Naive thymus-derived CD8-positive, alpha-beta T cell (primary cell): Measurements from ENCODE around the gene ZNF599. TPM values are rescaled to one million over a fixed set of nuclear protein-coding genes. Genes with fewer than 3 reads are reported as not detected.
A peak's percentile ranks its signal among the peaks of the same experiment; 100 is the strongest.

ENCODE experiments used
- ATAC-seq, 2 donors: fragments of 150-1000 bp; cut with Tn5 transposase in 1 of 2; sonication (Bioruptor Pico), chemical (Tn5 transposase) in 1 of 2; 1 replicate in 1 of 2; 2 replicates in 1 of 2; pipeline ENCODE4 v1.10.0; 2021; ENCODE audit warnings: mild to moderate bottlenecking in 2 of 2, moderate library complexity in 2 of 2
- POLR2A ChIA-PET: fragments of 350-600 bp; sonication (Branson Sonifier 250); formaldehyde crosslinking; loops from one replicate; lab custom pipeline; 2021; ENCODE audit warnings: antibody characterized with exemption; lab: Charles Lee
- DNase-seq, 10 donors: peaks; one replicate each; pipeline versions ENCODE4 v3.0.0 to v3.0.0-alpha.2; 2020 to 2022
- H3K27ac Mint-ChIP-seq, 10 donors: one replicate each; pipeline ENCODE4 v1.8.0; 2020 to 2022; ENCODE audit warnings: mild to moderate bottlenecking in 10 of 10, mixed read lengths in 10 of 10, moderate library complexity in 4 of 10, inconsistent platforms in 1 of 10
- H3K27me3 Mint-ChIP-seq, 5 donors: one replicate each; pipeline ENCODE4 v1.8.0; 2021 to 2022; ENCODE audit warnings: mixed read lengths in 5 of 5
- H3K36me3 Mint-ChIP-seq, 3 donors: one replicate each; pipeline ENCODE4 v1.8.0; 2020 to 2022; ENCODE audit warnings: mixed read lengths in 3 of 3, mild to moderate bottlenecking in 2 of 3, inconsistent platforms in 1 of 3
- H3K4me1 Mint-ChIP-seq, 4 donors: one replicate each; pipeline ENCODE4 v1.8.0; 2021 to 2022; ENCODE audit warnings: mixed read lengths in 4 of 4
- H3K4me3 Mint-ChIP-seq, 10 donors: one replicate each; pipeline ENCODE4 v1.8.0; 2020 to 2022; ENCODE audit warnings: mild to moderate bottlenecking in 10 of 10, mixed read lengths in 10 of 10, moderate library complexity in 6 of 10, inconsistent platforms in 1 of 10
- H3K9me3 Mint-ChIP-seq, 9 donors: one replicate each; pipeline ENCODE4 v1.8.0; 2020 to 2022; ENCODE audit warnings: mixed read lengths in 9 of 9, mild to moderate bottlenecking in 3 of 9, inconsistent platforms in 1 of 9, moderate library complexity in 1 of 9
- polyA plus RNA-seq, 3 donors: library from polyadenylated mRNA; unstranded; fragments of 300-500 nt; fragmentation: Illumina TruSeq; gene quantifications; one replicate each; pipeline ENCODE4 v1.2.3, GENCODE V29; 2021
- total RNA-seq, 8 experiments: library from RNA in 2 of 8; stranded (reverse) in 2 of 8; gene quantifications; one replicate each; pipeline ENCODE4 v1.2.3 and lab custom pipeline; 2021 to 2026

Gene ZNF599
- total and polyA plus RNA-seq, 5 experiments from 2014 or later, result 8.6 to 11.3 (median 9.5) TPM

- Mint-ChIP-seq H3K4me3 (no peak overlapping the region), H3K4me1 (peaks cover 0 to 2% (median 0%) of the 10 kb centered on the region in 4 donors)
- POLR2A ChIA-PET, result no interaction called here
These were observed 14.2 kb upstream of the ZNF599 start for GRCh38 chr19:34787059-34787824.

DNA sequence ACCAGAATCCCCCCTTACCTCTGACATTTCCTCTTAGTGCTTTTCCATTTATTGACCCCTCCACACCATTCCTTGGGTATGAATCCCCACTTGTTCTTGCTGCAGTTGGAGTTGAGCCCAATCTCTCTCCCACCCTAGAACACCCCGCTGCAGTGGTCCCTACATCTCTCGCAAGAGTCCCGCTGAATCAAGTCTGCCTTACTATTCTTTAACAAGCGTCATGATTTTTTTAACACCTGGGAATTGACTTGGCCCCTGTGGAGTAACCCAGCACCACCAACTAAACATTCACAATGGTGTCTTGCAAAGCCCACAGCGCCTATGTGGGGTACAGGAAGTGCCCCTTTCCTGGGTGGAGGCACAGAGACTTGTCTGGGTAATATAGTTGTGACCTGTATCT is 13.2 kb upstream of the ZNF599 start:
- Mint-ChIP-seq H3K36me3 (peaks cover 7 to 24% (median 13%) of the 10 kb centered on the region in 3 donors), H3K27ac (no peak overlapping the region), H3K4me1 (peaks cover 0 to 2% (median 0%) of the 10 kb centered on the region in 4 donors), H3K4me3 (no peak overlapping the region), H3K9me3 (peaks cover 0 to 16% (median 0%) of the 10 kb centered on the region in 9 donors), H3K27me3 (peaks cover 0 to 1% (median 0%) of the 10 kb centered on the region in 5 donors)
- DNase-seq, result no peak
- POLR2A ChIA-PET, result no interaction called here
- no peak for ATAC-seq

More at GRCh38 chr19:34787059-34787824, 14.2 kb upstream of the ZNF599 start:
- no peak overlapping the region for H3K27ac Mint-ChIP-seq
- H3K27me3 Mint-ChIP-seq, result peaks cover 0 to 1% (median 0%) of the 10 kb centered on the region in 5 donors
- ATAC-seq (no peak), DNase-seq (no peak)
- peaks cover 7 to 28% (median 13%) of the 10 kb centered on the region in 3 donors for H3K36me3 Mint-ChIP-seq
- peaks cover 0 to 16% (median 0%) of the 10 kb centered on the region in 9 donors for H3K9me3 Mint-ChIP-seq

- ATAC-seq (no peak), DNase-seq (no peak)
- Mint-ChIP-seq H3K27ac (no peak overlapping the region), H3K9me3 (peaks cover 0 to 19% (median 5%) of the 10 kb centered on the region in 9 donors), H3K4me3 (no peak overlapping the region), H3K36me3 (peaks cover 5 to 15% (median 7%) of the 10 kb centered on the region in 3 donors), H3K4me1 (peaks cover 0 to 2% (median 0%) of the 10 kb centered on the region in 4 donors), H3K27me3 (peaks cover 0 to 8% (median 1%) of the 10 kb centered on the region in 5 donors)
- POLR2A ChIA-PET, result no interaction called here
These were observed 6.6 kb upstream of the ZNF599 start for GRCh38 chr19:34779652-34780051.

DNA sequence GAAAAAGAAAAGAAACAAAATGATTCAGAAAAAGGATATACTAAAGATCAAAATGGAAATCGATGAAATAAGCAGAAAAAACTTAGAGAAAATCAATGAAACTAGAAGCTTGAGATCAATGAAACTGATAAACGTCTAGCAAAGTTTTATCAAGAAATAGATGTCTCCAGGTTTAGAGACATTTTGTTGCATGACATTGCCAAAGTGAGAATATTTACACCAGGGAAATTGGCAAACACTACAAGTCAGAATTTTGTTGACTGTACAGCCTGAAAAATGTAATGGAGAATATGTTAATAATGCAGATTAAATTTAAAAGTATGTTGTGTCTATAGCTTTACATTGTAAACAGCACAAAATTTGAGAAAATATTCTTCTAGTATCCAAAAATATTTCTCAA is 5.3 kb upstream of the ZNF599 start:
- Mint-ChIP-seq H3K4me3 (no peak overlapping the region), H3K27me3 (peaks cover 0 to 11% (median 1%) of the 10 kb centered on the region in 5 donors), H3K4me1 (peaks cover 0 to 3% (median 2%) of the 10 kb centered on the region in 4 donors), H3K36me3 (peaks cover 0 to 4% (median 0%) of the 10 kb centered on the region in 3 donors), H3K27ac (no peak overlapping the region), H3K9me3 (peaks cover 0 to 13% (median 5%) of the 10 kb centered on the region in 9 donors)
- no peak for ATAC-seq
- POLR2A ChIA-PET, result no interaction called here
- no peak for DNase-seq

GRCh38 chr19:34774857-34775256 is 1.8 kb upstream of the ZNF599 start:
- H3K27me3 Mint-ChIP-seq, result peaks cover 0 to 11% (median 1%) of the 10 kb centered on the region in 5 donors
- ATAC-seq (no peak), DNase-seq (no peak)
- POLR2A ChIA-PET, result interaction anchor here (0.6 kb wide), 1 partner anchor 17 kb away, joined by 4 read pairs; no protein-coding TSS in a partner anchor
- H3K27ac Mint-ChIP-seq, result no peak overlapping the region
- peaks cover 0 to 13% (median 3%) of the 10 kb centered on the region in 9 donors for H3K9me3 Mint-ChIP-seq
- peaks cover 0 to 8% (median 2%) of the 10 kb centered on the region in 3 donors for H3K36me3 Mint-ChIP-seq
- H3K4me1 Mint-ChIP-seq, result peaks cover 12 to 20% (median 19%) of the 10 kb centered on the region in 4 donors
- no peak overlapping the region for H3K4me3 Mint-ChIP-seq

DNA sequence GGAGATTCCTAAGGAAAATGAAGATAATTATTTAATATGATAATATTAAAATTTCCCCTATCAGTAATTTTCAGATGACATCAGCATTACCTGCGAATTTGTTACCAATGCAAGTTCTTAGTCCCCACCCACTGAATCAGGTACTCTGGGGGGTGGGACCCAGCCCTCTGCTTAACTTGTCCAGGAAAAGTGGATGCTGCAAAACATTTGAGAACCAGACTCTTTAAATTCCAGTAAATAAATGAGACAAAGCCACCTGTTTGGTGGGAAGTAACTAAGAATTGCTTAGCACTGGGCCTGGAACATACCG is 495 bp upstream of the ZNF599 start:
- peaks cover 0 to 15% (median 3%) of the 10 kb centered on the region in 9 donors for H3K9me3 Mint-ChIP-seq
- peak overlapping the region; percentile 88 to 99 (median 96) for H3K4me3 Mint-ChIP-seq
- H3K27me3 Mint-ChIP-seq, result peaks cover 0 to 11% (median 1%) of the 10 kb centered on the region in 5 donors
- DNase-seq (no peak), ATAC-seq (no peak)
- H3K4me1 Mint-ChIP-seq, result peaks cover 12 to 20% (median 19%) of the 10 kb centered on the region in 4 donors
- peak overlapping the region in 5 of 10 donors; percentile 71 to 98 (median 98) for H3K27ac Mint-ChIP-seq
- POLR2A ChIA-PET, result no interaction called here
- peaks cover 0 to 16% (median 4%) of the 10 kb centered on the region in 3 donors for H3K36me3 Mint-ChIP-seq

- no peak for ATAC-seq
- peaks cover 12 to 32% (median 24%) of the 10 kb centered on the region in 9 donors for H3K9me3 Mint-ChIP-seq
These were observed 5.1 kb downstream of the ZNF599 start for GRCh38 chr19:34767951-34768350.

DNA sequence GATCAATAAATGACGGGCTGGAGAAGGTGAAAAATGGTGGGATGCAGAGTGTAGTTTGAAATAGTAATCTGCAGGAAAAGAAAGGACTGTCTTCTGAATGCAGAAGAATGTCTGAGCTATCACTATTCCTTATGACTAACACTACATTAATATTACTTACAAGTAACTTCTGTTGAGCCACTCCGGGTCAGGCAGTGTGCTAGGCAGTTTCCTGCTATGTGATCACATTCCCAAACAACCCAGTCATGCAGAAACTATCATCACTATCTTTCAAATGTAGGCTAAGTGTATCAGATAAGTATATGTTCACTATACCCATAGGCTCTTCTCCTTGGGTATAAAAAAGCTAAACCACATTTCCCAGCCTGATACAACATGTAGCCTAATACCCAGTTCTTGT is 6.6 kb downstream of the ZNF599 start:
- POLR2A ChIA-PET, result no interaction called here
- no peaks in the 10 kb centered on the region for H3K27me3 Mint-ChIP-seq
- DNase-seq, result no peak
- H3K4me3 Mint-ChIP-seq, result no peak overlapping the region
- H3K4me1 Mint-ChIP-seq, result peaks cover 2 to 6% (median 3%) of the 10 kb centered on the region in 4 donors
- H3K9me3 Mint-ChIP-seq, result peaks cover 19 to 47% (median 38%) of the 10 kb centered on the region in 9 donors
- peaks cover 50 to 79% (median 66%) of the 10 kb centered on the region in 3 donors for H3K36me3 Mint-ChIP-seq
- no peak for ATAC-seq
- H3K27ac Mint-ChIP-seq, result no peak overlapping the region

More at GRCh38 chr19:34767951-34768350, 5.1 kb downstream of the ZNF599 start:
- Mint-ChIP-seq H3K4me3 (no peak overlapping the region), H3K27ac (no peak overlapping the region), H3K36me3 (peaks cover 34 to 63% (median 52%) of the 10 kb centered on the region in 3 donors), H3K27me3 (no peaks in the 10 kb centered on the region), H3K4me1 (peaks cover 14 to 16% (median 15%) of the 10 kb centered on the region in 4 donors)
- POLR2A ChIA-PET, result no interaction called here
- DNase-seq, result no peak

DNA sequence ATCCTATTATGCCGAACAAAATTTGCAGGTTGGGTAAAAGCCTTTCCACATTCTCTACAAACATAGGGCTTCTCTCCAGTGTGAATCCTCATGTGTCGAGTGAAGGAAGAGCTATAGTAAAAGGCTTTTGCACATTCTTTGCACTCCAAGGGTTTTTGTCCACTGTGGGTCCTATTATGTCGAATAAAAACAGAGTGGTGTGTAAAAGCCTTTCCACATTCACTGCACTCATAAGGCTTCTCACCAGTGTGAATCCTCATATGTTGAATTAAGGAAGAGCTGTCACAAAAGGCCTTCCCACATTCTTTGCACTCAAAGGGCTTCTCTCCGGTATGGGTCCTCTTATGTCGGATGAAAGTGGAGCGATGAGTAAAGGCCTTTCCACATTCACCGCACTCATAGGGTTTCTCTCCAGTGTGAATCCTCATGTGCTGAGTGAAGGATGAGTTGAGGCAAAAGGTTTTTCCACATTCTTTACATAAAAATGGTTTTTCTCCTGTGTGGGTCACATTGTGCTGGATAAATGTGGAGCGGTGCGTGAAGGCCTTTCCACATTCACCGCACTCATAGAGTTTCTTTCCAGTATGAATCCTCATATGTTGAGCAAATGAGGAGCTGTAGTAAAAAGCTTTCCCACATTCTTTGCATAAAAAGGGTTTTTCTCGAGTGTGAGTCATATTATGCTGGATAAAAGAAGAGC is 13.6 kb downstream of the ZNF599 start:
- Mint-ChIP-seq H3K27me3 (no peaks in the 10 kb centered on the region), H3K4me3 (no peak overlapping the region), H3K4me1 (no peaks in the 10 kb centered on the region), H3K36me3 (peaks cover 44 to 88% (median 80%) of the 10 kb centered on the region in 3 donors), H3K27ac (no peak overlapping the region), H3K9me3 (peaks cover 22 to 95% (median 51%) of the 10 kb centered on the region in 9 donors)
- ATAC-seq (no peak), DNase-seq (no peak)
- POLR2A ChIA-PET, result no interaction called here

- Mint-ChIP-seq H3K36me3 (peaks cover 36 to 86% (median 80%) of the 10 kb centered on the region in 3 donors), H3K4me1 (no peaks in the 10 kb centered on the region), H3K4me3 (no peak overlapping the region), H3K27me3 (no peaks in the 10 kb centered on the region), H3K27ac (no peak overlapping the region), H3K9me3 (peaks cover 31 to 98% (median 50%) of the 10 kb centered on the region in 9 donors)
- no peak for DNase-seq
- POLR2A ChIA-PET, result interaction anchor here (0.6 kb wide), 1 partner anchor 17 kb away, joined by 4 read pairs; no protein-coding TSS in a partner anchor
- ATAC-seq, result no peak
These were observed 15.6 kb downstream of the ZNF599 start for GRCh38 chr19:34757441-34757840.

DNA sequence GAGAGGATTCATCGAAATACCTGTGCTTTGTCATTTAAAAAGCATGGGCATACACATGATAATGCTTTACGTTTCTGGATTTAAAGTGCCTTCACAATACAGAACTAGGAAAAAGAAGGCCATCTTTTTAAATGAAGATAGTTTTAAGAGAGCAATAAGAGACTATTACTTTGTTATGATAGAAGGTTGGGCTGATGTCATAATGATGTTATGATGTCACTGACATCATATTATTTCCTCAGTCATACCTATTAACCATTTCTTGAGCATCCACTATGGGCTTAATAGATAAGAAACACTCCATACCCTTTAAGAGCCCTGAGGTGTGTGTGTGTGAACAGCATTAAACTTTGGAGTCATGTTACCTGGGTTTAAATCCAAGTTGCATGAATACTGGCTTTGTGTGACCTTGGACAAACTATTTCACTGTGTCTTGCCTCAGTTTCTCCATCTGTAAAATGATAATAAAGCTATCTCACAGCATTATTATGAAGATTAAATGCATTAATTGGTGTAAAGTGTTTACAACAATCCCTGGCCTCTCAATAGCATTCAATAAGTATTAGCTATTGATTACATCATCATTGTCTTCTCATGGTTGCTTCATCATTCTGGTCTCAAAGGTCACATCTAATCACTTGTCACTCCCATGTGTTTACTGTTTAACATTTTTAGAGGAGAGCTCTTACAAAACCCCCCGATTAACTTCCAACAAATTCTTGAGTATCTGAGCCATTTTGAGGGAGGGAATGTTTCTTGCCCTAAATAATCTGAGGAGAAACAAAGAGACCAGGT is 27.9 kb downstream of the ZNF599 start:
- DNase-seq, result no peak
- peaks cover 33 to 100% (median 67%) of the 10 kb centered on the region in 9 donors for H3K9me3 Mint-ChIP-seq
- POLR2A ChIA-PET, result no interaction called here
- H3K27ac Mint-ChIP-seq, result no peak overlapping the region
- no peaks in the 10 kb centered on the region for H3K4me1 Mint-ChIP-seq
- H3K4me3 Mint-ChIP-seq, result no peak overlapping the region
- H3K27me3 Mint-ChIP-seq, result peaks cover 0 to 5% (median 0%) of the 10 kb centered on the region in 5 donors
- ATAC-seq, result no peak
- peaks cover 29 to 79% (median 78%) of the 10 kb centered on the region in 3 donors for H3K36me3 Mint-ChIP-seq
